Body of pancreas (tissue), 4 donors: Measurements from ENCODE around the gene CCDC201. TPM values are rescaled to one million over a fixed set of nuclear protein-coding genes. Genes with fewer than 3 reads are reported as not detected.

ENCODE experiments used
- ATAC-seq: fragments of 150-250 bp; one replicate; pipeline ENCODE4 v1.9.1; 2016
- DNase-seq, 4 donors: peaks; one replicate each; pipeline ENCODE4 v3.0.0-alpha.2; 2019
- H3K27ac ChIP-seq, 4 donors: fragments of 200-600 bp; sonication (generic); 1 replicate in 3 of 4; 2 replicates in 1 of 4; pipeline versions ENCODE4 v1.5.1 to v1.6.1; 2016 to 2019; ENCODE audit warnings: mild to moderate bottlenecking in 1 of 4, mixed read lengths in 1 of 4, moderate library complexity in 1 of 4
- H3K27me3 ChIP-seq, 2 donors: fragments of 200-600 bp; sonication (generic); one replicate each; pipeline ENCODE4 v1.6.0; 2016; ENCODE audit warnings: mild to moderate bottlenecking in 1 of 2
- H3K36me3 ChIP-seq, 2 donors: fragments of 200-600 bp; sonication (generic); replicated peaks in 1 of 2; 2 replicates each; pipeline ENCODE4 v1.5.1; 2016; ENCODE audit warnings: low read depth in 2 of 2; ENCODE audit not compliant: insufficient read depth in 1 of 2
- H3K4me1 ChIP-seq: fragments of 200-600 bp; sonication (generic); one replicate; pipeline ENCODE4 v1.6.0; 2016
- H3K4me3 ChIP-seq, 2 donors: fragments of 200-600 bp; sonication (generic); 1 replicate in 1 of 2; 2 replicates in 1 of 2; pipeline ENCODE4 v1.5.1; 2016 to 2019
- H3K9me3 ChIP-seq, 3 donors: fragments of 200-600 bp; sonication (generic); 1 replicate in 2 of 3; 2 replicates in 1 of 3; pipeline ENCODE4 v1.5.1; 2016
- CTCF ChIP-seq, 7 experiments: fragments of 450-650 bp in 4 of 7; fragments of 200-600 bp in 3 of 7; sonication (generic) in 3 of 7; IDR thresholded peaks; one replicate each; pipeline ENCODE4 v1.5.1; 2016 to 2019; ENCODE audit warnings: antibody characterized with exemption in 7 of 7
- POLR2A ChIP-seq, 3 donors: fragments of 450-650 bp; IDR thresholded peaks; one replicate each; pipeline ENCODE4 v1.6.1; 2016; ENCODE audit warnings: antibody characterized with exemption in 3 of 3, mild to moderate bottlenecking in 2 of 3
- WGBS, 2 donors: methylation state at CpG; one replicate each; pipeline ENCODE4 v1.1.5; 2017; 5-methylcytosine and 5-hydroxymethylcytosine counted together
- intact Hi-C: fragments of 100-400 bp; cut with DNase I; formaldehyde crosslinking; loops from one replicate; pipeline ENCODE4 v1.15.1; 2023
- total RNA-seq, 2 donors: library from RNA; depleted of rRNA; stranded (reverse); fragments of >200 nt; gene quantifications; one replicate each; pipeline ENCODE4 v1.1.0, GENCODE V29; 2016

The CCDC201 gene
- total RNA-seq, 2 donors from 2014 or later = not detected

DNA sequence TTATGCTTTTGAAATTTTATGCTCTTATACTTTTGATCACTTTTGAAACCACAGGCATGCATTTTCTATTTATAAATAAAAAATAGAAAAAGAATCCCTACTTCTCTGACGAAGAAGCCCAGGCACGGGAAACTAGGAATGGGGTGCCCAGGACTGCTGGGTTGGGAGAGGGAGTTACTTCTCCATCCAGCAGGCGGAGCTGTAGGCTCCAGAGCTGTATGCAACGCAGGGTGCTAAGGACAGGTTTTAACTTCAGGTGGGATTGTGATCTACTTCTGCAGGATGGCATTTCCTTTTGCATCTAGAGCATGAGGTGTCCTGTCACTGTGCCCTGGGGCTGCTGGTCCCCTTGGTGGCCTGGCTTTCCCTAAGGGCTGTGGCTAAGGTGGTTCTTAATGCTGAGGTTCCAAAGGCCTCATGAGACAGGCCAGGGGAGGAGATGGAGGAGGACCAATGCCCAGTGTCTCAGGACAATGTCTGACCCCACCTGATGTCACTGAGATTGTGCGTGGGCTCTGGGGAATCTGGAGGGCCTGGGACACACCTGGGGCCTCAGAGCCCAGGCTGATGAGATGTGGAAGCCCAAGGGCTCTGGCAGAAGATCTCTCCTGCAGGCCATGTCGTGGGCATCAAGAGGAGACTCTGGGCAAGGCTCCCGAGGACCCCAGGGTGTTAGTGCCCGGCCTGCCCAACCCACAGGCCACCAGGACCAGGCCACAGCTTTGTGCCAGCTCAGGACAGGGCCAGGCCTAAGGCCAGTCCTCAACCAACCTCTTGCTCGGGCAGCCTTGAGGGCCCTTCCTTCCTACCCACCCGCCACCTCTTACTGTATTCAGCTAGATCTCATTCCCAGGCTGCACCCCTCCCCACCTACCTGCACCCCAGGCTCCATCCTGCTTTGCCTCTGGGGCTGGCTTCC lies 507 bp downstream of the CCDC201 start:
- no peaks in the 10 kb centered on the region for H3K9me3 ChIP-seq
- DNase-seq (no peak), ATAC-seq (no peak)
- intact Hi-C loops = no loop called here
- TF ChIP-seq POLR2A (IDR thresholded peaks at IDR 0.05) (no peak), CTCF (IDR thresholded peaks at IDR 0.05) (peak in 5 of 7 experiments; percentile 6 to 23 (median 7))
- no peaks in the 10 kb centered on the region for H3K27me3 ChIP-seq
- WGBS, 2 donors = 54 to 61% methylated on average over 7 to 9 of the region's 10 CpGs
- H3K4me3 ChIP-seq = no peak overlapping the region
- no peaks in the 10 kb centered on the region for H3K36me3 ChIP-seq
- H3K4me1 ChIP-seq = no peaks in the 10 kb centered on the region
- H3K27ac ChIP-seq = no peak overlapping the region

GRCh38 chr7:45869426-45869825 lies 3.5 kb downstream of the CCDC201 start:
- H3K27me3 ChIP-seq = no peaks in the 10 kb centered on the region
- WGBS, 2 donors = 62 to 70% methylated on average over 4 of the region's 4 CpGs

GRCh38 chr7:45867471-45867870 lies 5.4 kb downstream of the CCDC201 start:
- Histone ChIP-seq H3K27ac (no peak overlapping the region), H3K27me3 (no peaks in the 10 kb centered on the region), H3K4me1 (no peaks in the 10 kb centered on the region), H3K36me3 (no peaks in the 10 kb centered on the region), H3K9me3 (no peaks in the 10 kb centered on the region), H3K4me3 (no peak overlapping the region)
- no peak for TF ChIP-seq POLR2A (IDR thresholded peaks at IDR 0.05)
- TF ChIP-seq CTCF (IDR thresholded peaks at IDR 0.05) = no peak
- ATAC-seq (no peak), DNase-seq (no peak)
- intact Hi-C loops = no loop called here
- 42% methylated on average over 2 of the region's 2 CpGs for WGBS, 2 donors

More at GRCh38 chr7:45869426-45869825, 3.5 kb downstream of the CCDC201 start:
- intact Hi-C loops = no loop called here
- TF ChIP-seq POLR2A (IDR thresholded peaks at IDR 0.05) (no peak), CTCF (IDR thresholded peaks at IDR 0.05) (no peak)
- Histone ChIP-seq H3K4me1 (no peaks in the 10 kb centered on the region), H3K4me3 (no peak overlapping the region), H3K9me3 (no peaks in the 10 kb centered on the region), H3K36me3 (no peaks in the 10 kb centered on the region), H3K27ac (no peak overlapping the region)
- DNase-seq (no peak), ATAC-seq (no peak)

DNA sequence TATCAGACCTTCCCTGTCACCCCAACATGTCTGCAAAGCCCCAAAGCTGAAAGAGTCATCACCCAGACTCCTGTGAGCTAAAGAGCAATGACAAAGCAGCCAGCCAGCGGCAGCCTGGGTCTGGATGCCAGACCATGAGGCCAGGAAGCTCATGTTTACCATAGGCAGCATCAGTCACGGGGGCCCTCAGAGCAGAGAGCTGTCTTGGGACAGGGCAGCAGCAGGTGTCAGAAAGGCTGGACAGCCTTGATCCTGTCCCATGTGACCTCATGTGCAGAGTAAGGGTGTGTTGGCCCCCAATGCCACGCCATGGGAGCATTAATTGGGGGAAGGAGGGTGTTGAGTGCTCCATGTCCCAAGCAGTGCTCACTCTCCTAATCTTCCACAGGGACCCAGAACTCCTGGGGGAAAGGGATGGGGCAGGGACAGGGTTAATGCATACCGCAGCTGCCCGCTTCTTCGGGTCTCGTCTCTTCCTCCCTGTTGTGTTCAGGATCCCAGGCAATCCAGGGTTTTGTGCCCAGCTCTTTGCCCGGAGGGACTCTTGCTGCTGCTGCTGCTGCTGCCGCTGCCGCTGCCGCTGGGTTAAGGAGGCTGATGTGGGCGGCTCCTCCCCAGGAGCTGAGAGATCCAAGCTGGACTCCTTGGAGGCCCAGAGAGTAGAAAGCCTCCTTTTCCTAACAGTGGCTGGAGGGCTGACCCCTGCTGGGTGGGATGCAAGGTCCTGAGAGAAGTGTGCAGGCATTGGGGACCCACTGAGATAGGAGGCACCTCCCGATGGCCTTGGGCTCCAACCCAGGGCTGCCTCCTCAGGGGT lies 7.1 kb downstream of the CCDC201 start:
- Histone ChIP-seq H3K4me3 (no peak overlapping the region), H3K27ac (no peak overlapping the region), H3K9me3 (no peaks in the 10 kb centered on the region), H3K36me3 (no peaks in the 10 kb centered on the region), H3K27me3 (no peaks in the 10 kb centered on the region), H3K4me1 (no peaks in the 10 kb centered on the region)
- no peak for DNase-seq
- 66 to 72% methylated on average over 11 to 13 of the region's 13 CpGs for WGBS, 2 donors
- no peak for ATAC-seq
- TF ChIP-seq CTCF (IDR thresholded peaks at IDR 0.05) = no peak
- TF ChIP-seq POLR2A (IDR thresholded peaks at IDR 0.05) = no peak
- intact Hi-C loops = no loop called here
